Prostate gland (tissue), 2 donors: ENCODE measurements around the gene ADGRD1.

Experiments used
- CTCF ChIP-seq, 4 experiments: fragments of 200-600 bp in 2 of 4; fragments of 450-650 bp in 2 of 4; sonication (generic) in 2 of 4; IDR thresholded peaks; 1 replicate in 3 of 4; 2 replicates in 1 of 4; pipeline ENCODE4 v1.5.1; 2016 to 2019; ENCODE audit warnings: antibody characterized with exemption in 4 of 4, mild to moderate bottlenecking in 2 of 4, moderate library complexity in 2 of 4
- POLR2AphosphoS5 ChIP-seq: sonication (generic); formaldehyde crosslinking; IDR thresholded peaks from one replicate; pipeline ENCODE4 v1.6.1; 2017; ENCODE audit warnings: antibody characterized with exemption

- TF ChIP-seq CTCF (IDR thresholded peaks at IDR 0.05) (no peak), POLR2AphosphoS5 (no peak)
Measured at GRCh38 chr12:130982565-130983225, 29.0 kb downstream of the ADGRD1 start.
